AG04450 (cell line): ENCODE data around the gene FAM3A. TPM values are rescaled to one million over a fixed set of nuclear protein-coding genes. Genes with fewer than 3 reads are reported as not detected.

Experiments used
- CTCF ChIA-PET: fragments of 300-600, 350-600 bp; formaldehyde crosslinking; extraction: SDS; loops from one replicate; lab custom pipeline; 2022; ENCODE audit warnings: antibody characterized with exemption, inconsistent platforms; lab: Charles Lee
- POLR2A ChIA-PET: fragments of 350-600 bp; formaldehyde crosslinking; extraction: SDS; loops from one replicate; lab custom pipeline; 2021; ENCODE audit warnings: antibody characterized with exemption, inconsistent platforms; lab: Yijun Ruan, JAX
- DNase-seq: peaks from one replicate; pipeline ENCODE4 v3.0.0-alpha.2; 2011; ENCODE audit warnings: low read depth, low spot score
- H3K27ac ChIP-seq: one replicate; pipeline ENCODE4 v1.5.1; 2012; ENCODE audit warnings: low read depth, low read length, control low read depth
- H3K27me3 ChIP-seq: one replicate; pipeline ENCODE4 v1.6.0; 2012; ENCODE audit warnings: low read length; ENCODE audit not compliant: control insufficient read depth, insufficient read depth
- H3K4me3 ChIP-seq: 2 replicates; pipeline ENCODE4 v1.5.1; 2011; ENCODE audit warnings: mild to moderate bottlenecking, low read depth, low read length, control low read depth
- H3K9me3 ChIP-seq: 2 replicates; pipeline ENCODE4 v1.5.1; 2012; ENCODE audit warnings: low read length; ENCODE audit not compliant: control insufficient read depth, insufficient read depth
- polyA plus RNA-seq: library from polyadenylated mRNA; depleted of rRNA; stranded (reverse); fragments of >200 nt; gene quantifications from 2 replicates; pipeline ENCODE4 v1.2.3, GENCODE V29; 2011
- TF ChIP-seq, protein P1 (sequence below): IDR thresholded peaks from 2 replicates; pipeline ENCODE4 v1.5.1; 2011; ENCODE audit warnings: low read depth, low read length, control low read depth, inconsistent platforms

Gene FAM3A
- polyA plus RNA-seq, 1 experiment: 15.5 TPM

GRCh38 chrX:154530286-154530685 is 14.3 kb upstream of the FAM3A start:
- Histone ChIP-seq H3K4me3 (no peak overlapping the region), H3K27me3 (no peaks in the 10 kb centered on the region), H3K9me3 (no peaks in the 10 kb centered on the region), H3K27ac (no peak overlapping the region)
- TF ChIP-seq, protein P1, sequence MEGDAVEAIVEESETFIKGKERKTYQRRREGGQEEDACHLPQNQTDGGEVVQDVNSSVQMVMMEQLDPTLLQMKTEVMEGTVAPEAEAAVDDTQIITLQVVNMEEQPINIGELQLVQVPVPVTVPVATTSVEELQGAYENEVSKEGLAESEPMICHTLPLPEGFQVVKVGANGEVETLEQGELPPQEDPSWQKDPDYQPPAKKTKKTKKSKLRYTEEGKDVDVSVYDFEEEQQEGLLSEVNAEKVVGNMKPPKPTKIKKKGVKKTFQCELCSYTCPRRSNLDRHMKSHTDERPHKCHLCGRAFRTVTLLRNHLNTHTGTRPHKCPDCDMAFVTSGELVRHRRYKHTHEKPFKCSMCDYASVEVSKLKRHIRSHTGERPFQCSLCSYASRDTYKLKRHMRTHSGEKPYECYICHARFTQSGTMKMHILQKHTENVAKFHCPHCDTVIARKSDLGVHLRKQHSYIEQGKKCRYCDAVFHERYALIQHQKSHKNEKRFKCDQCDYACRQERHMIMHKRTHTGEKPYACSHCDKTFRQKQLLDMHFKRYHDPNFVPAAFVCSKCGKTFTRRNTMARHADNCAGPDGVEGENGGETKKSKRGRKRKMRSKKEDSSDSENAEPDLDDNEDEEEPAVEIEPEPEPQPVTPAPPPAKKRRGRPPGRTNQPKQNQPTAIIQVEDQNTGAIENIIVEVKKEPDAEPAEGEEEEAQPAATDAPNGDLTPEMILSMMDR: no peak
- POLR2A ChIA-PET: no interaction called here
- CTCF ChIA-PET: no interaction called here
- DNase-seq: no peak

GRCh38 chrX:154529206-154529612 is 13.2 kb upstream of the FAM3A start:
- no peaks in the 10 kb centered on the region for H3K9me3 ChIP-seq
- DNase-seq: no peak
- TF ChIP-seq, protein P1: no peak
- H3K4me3 ChIP-seq: no peak overlapping the region
- POLR2A ChIA-PET: interaction anchor here (0.8 kb wide), 1 partner anchor 130 kb away, joined by 3 read pairs; no protein-coding TSS in a partner anchor
- no peak overlapping the region for H3K27ac ChIP-seq
- CTCF ChIA-PET: no interaction called here
- no peaks in the 10 kb centered on the region for H3K27me3 ChIP-seq

DNA sequence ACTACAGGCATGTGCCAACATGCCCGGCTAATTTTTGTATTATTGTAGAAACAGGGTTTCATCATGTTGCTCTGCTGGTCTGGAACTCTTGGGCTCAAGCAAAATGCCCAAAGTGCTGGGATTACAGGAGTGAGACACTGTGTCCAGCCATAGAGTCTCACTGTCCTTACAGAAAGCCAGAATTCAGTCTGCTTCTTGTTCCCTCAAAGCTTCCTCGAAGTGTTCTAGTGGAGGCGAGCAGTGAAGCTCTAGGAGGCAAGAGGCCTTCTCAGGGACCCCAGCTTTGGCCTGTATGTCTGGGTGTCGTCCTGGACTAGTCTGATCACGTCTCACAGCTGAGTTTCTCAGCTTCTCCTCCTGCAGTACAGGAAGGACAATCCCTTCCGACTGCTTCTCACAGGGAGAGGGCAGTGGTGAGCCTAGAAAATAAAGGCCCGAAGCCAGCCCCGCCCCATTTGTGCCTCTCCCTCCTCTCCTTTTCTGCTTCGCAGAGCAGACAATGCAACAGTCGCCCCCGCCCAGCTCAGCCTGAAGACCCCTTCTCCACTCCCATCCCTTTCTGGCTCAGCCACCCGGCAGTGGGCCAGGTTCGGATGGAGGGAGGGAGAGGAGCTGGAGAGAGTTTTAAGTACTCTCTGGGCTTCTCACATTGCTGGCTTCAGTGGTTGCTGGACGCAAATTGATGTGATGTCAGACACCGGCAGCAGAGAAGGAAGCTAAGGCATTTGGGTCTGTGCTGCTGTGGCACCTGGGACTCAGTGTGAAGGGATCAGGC is 11.1 kb upstream of the FAM3A start:
- Histone ChIP-seq H3K27me3 (no peaks in the 10 kb centered on the region), H3K4me3 (no peak overlapping the region), H3K27ac (peak overlapping the region; percentile 82), H3K9me3 (no peaks in the 10 kb centered on the region)
- POLR2A ChIA-PET: interaction anchor here (0.5 to 1.4 kb wide), 3 partner anchors 11 to 128 kb away, joined by 3 to 6 read pairs (median 5); partner anchors contain the start of gene FAM3A
- TF ChIP-seq, protein P1: peak; percentile 57
- no peak for DNase-seq
- CTCF ChIA-PET: interaction anchor here (0.6 to 1.8 kb wide), 7 partner anchors 9 to 128 kb away, joined by 3 to 12 read pairs (median 5); no protein-coding TSS in a partner anchor

DNA sequence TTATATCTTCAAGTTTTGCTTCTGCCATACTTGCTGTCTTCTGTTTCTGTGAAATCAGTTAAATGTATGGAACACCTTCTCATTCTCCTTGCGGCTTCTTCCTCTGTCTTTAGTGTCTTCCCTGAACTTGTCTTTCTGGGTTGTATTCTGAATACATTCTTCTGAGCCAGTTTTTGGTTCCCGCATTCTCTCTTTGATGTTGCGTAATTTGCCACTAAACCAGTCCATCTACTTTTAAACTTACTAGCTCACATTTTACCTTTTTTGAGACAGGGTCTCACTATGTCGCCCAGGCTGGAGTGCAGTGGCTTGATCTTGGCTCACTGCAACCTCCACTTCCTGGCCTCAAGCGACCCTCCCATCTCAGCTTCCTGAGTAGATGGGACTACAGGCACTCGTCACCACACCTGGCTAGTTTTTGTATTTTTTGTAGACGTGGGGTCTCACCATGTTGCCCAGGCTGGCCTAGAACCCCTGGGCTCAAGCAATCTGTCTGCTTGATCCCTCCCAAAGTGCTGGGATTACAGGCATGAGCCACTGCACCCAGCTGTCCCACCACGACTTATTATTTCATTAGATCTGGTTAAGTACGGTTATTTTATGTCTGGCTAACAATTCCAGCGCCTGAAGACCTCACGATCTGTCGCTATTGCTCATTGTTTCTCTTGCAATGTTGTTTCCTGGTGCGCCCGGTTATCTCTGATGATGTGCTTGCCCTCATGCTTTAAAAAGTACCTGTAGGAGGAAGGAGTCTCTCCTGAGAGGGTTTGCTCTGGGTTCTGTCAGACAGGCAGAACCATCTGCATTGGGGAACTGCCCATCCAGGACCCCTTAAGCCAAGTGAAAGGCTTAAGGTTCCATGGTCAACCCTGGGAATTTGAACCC is 9.8 kb upstream of the FAM3A start:
- Histone ChIP-seq H3K9me3 (no peaks in the 10 kb centered on the region), H3K27ac (no peak overlapping the region), H3K4me3 (no peak overlapping the region), H3K27me3 (no peaks in the 10 kb centered on the region)
- CTCF ChIA-PET: interaction anchor here (1.4 kb wide), 1 partner anchor 127 kb away, joined by 5 read pairs; no protein-coding TSS in a partner anchor
- POLR2A ChIA-PET: interaction anchor here (0.6 kb wide), 1 partner anchor 16 kb away, joined by 3 read pairs; no protein-coding TSS in a partner anchor
- no peak for DNase-seq
- TF ChIP-seq, protein P1: no peak
